BE2C (cell line): ENCODE data around the gene PDRG1.

Experiments used
- DNase-seq: peaks from one replicate; pipeline ENCODE4 v3.0.0-alpha.2; 2020
- H3K27me3 ChIP-seq: fragments of 250-450 bp; sonication (Bioruptor Pico); 2 replicates; pipeline ENCODE4 v1.5.1; 2020; ENCODE audit warnings: mild to moderate bottlenecking
- H3K36me3 ChIP-seq: fragments of 250-450 bp; sonication (Bioruptor Pico); 2 replicates; pipeline ENCODE4 v1.5.1; 2020; ENCODE audit warnings: mild to moderate bottlenecking
- H3K4me1 ChIP-seq: fragments of 250-450 bp; sonication (Bioruptor Pico); 2 replicates; pipeline ENCODE4 v1.5.1; 2020
- H3K4me3 ChIP-seq: 2 replicates; pipeline ENCODE4 v1.5.1; 2011; ENCODE audit warnings: low read depth, low read length
- H3K9me3 ChIP-seq: fragments of 250-450 bp; sonication (Bioruptor Pico); 2 replicates; pipeline ENCODE4 v1.5.1; 2020
- CTCF ChIP-seq: IDR thresholded peaks from 2 replicates; pipeline ENCODE4 v1.5.1; 2012; ENCODE audit warnings: mild to moderate bottlenecking, low read depth, low read length

Gene PDRG1

GRCh38 chr20:31979713-31980426, 28.0 kb upstream of the PDRG1 start:
- TF ChIP-seq CTCF, result no peak
- H3K4me3 ChIP-seq, result no peak overlapping the region
- no peaks in the 10 kb centered on the region for H3K9me3 ChIP-seq
- no peaks in the 10 kb centered on the region; the same call in 1 of the 2 replicates for H3K4me1 ChIP-seq
- peaks cover 4% of the 10 kb centered on the region; the same call in 1 of the 2 replicates for H3K36me3 ChIP-seq
- no peaks in the 10 kb centered on the region for H3K27me3 ChIP-seq
- no peak for DNase-seq

GRCh38 chr20:31977080-31977479, 25.2 kb upstream of the PDRG1 start:
- Histone ChIP-seq H3K36me3 (peaks cover 3% of the 10 kb centered on the region; the same call in 1 of the 2 replicates), H3K9me3 (no peaks in the 10 kb centered on the region), H3K4me1 (peaks cover 7% of the 10 kb centered on the region; the same call in 1 of the 2 replicates), H3K4me3 (no peak overlapping the region), H3K27me3 (no peaks in the 10 kb centered on the region)
- no peak for TF ChIP-seq CTCF
- no peak for DNase-seq

GRCh38 chr20:31975874-31976273, 24.0 kb upstream of the PDRG1 start:
- no peak for DNase-seq
- Histone ChIP-seq H3K27me3 (no peaks in the 10 kb centered on the region), H3K4me3 (no peak overlapping the region), H3K36me3 (no peaks in the 10 kb centered on the region), H3K9me3 (no peaks in the 10 kb centered on the region), H3K4me1 (peaks cover 8% of the 10 kb centered on the region; the same call in 1 of the 2 replicates)
- TF ChIP-seq CTCF, result no peak

DNA sequence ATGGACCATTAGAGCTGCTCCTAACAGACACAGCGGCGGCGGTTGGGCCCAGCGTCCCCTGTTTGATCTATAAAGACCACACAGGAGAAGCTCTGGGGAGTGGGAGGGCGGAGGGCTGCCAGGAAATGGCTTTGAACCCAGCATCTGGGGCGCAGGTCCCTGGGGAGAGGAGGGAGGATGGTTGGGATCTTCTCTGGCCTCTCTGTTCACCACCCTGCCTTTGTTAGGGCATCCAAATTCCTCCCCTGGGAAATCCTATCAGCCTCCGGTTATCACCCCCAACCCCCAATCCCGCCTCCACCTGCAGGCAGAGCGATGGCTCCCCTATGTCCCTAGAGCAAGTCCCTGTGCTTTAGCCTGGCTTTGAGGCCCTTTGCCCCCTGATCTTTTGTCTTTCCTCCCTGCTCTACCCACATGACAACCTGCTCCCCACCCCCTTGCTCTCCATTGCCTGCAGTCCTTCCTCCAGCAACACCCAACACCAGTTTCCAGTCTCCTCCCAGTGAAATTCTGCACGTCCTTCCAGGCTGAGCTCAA, 23.2 kb upstream of the PDRG1 start:
- peak; percentile 69 for DNase-seq
- Histone ChIP-seq H3K27me3 (no peaks in the 10 kb centered on the region), H3K9me3 (no peaks in the 10 kb centered on the region), H3K4me3 (peak overlapping the region; percentile 18), H3K4me1 (peaks cover 11% of the 10 kb centered on the region), H3K36me3 (no peaks in the 10 kb centered on the region)
- no peak for TF ChIP-seq CTCF

DNA sequence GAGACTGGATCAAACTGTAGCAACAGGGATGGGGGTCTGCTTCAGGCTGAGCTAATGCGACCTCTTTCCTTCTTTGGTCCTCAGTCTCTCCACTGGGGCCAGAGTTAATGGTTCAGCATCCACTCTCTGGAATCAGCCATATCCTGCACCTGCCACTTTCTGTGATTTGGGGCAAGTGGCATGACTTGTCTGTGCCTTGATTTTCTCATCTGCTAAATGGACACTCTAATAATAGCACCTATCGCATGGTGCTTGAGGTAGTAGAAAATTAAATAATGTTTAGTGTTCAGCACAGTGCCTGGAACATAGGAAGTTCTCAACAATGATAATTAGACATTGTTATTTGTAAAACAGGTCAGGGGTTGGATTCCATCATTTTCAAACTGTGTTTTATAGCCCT, 22.4 kb upstream of the PDRG1 start:
- Histone ChIP-seq H3K27me3 (no peaks in the 10 kb centered on the region), H3K4me3 (no peak overlapping the region), H3K9me3 (no peaks in the 10 kb centered on the region), H3K36me3 (no peaks in the 10 kb centered on the region), H3K4me1 (peaks cover 11% of the 10 kb centered on the region)
- TF ChIP-seq CTCF, result no peak
- no peak for DNase-seq

DNA sequence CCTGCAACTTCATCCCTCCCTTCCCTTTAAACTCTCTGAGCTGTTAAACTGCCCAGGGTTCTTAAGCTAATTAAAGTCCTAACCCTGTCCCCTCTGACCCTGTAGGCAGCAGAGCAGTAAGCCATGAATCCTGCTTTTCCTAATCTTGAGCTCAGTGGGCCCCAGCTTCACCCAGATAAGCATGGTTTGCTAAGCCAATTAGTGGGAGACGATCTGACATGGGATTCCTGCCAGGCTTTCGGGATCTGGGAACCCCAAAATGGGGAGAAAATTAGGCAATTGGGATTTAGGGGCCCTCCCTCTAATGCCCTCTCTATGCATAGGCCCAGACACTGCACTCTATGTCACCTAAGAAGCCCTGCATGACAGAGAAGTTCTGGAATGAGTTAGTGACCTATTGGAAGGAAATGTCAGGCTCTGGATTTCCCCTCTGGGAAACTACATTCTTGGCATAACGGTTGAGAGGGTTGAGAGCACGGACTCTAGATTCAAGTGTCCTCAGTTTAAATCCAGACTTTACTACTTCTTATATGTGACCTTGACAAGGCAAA, 20.7 kb upstream of the PDRG1 start:
- no peak for DNase-seq
- no peaks in the 10 kb centered on the region for H3K27me3 ChIP-seq

More for the DNA sequence above, 20.7 kb upstream of the PDRG1 start:
- TF ChIP-seq CTCF, result no peak
- Histone ChIP-seq H3K4me3 (no peak overlapping the region), H3K9me3 (no peaks in the 10 kb centered on the region), H3K4me1 (peaks cover 11% of the 10 kb centered on the region), H3K36me3 (no peaks in the 10 kb centered on the region)
